Fibroblast of skin of left quadriceps (primary cell): Measurements from ENCODE around the gene PI4KA.
"Not testable (repeated sequence)": the region's sequence is repeated elsewhere in the genome, so short reads cannot be mapped to it uniquely, and the experiment has no call there.

Experiments
- DNase-seq, 2 experiments: peaks; one replicate each; pipeline ENCODE4 v3.0.0-alpha.2; 2013; ENCODE audit warnings: low read depth in 2 of 2

Gene PI4KA

GRCh38 chr22:20847318-20847822 lies 11.2 kb downstream of the PI4KA start:
- DNase-seq, result no peak

- DNase-seq, result no peak
Observed at GRCh38 chr22:20844055-20845037, 14.3 kb downstream of the PI4KA start.

GRCh38 chr22:20843501-20843900 lies 15.1 kb downstream of the PI4KA start:
- no peak for DNase-seq

GRCh38 chr22:20840646-20841371 lies 17.8 kb downstream of the PI4KA start:
- DNase-seq, result no peak

GRCh38 chr22:20839837-20840645 lies 18.6 kb downstream of the PI4KA start:
- DNase-seq, result no peak

GRCh38 chr22:20839354-20839753 lies 19.3 kb downstream of the PI4KA start:
- DNase-seq, result not testable (repeated sequence)

GRCh38 chr22:20836987-20837823 lies 21.4 kb downstream of the PI4KA start:
- no peak for DNase-seq

- no peak for DNase-seq
Observed at GRCh38 chr22:20834725-20835124, 23.9 kb downstream of the PI4KA start.

GRCh38 chr22:20834206-20834605 lies 24.4 kb downstream of the PI4KA start:
- no peak for DNase-seq

GRCh38 chr22:20833225-20833665 lies 25.4 kb downstream of the PI4KA start:
- no peak for DNase-seq

GRCh38 chr22:20829491-20830134 lies 29.0 kb downstream of the PI4KA start:
- no peak for DNase-seq

GRCh38 chr22:20826373-20827152 lies 32.0 kb downstream of the PI4KA start:
- not testable (repeated sequence) for DNase-seq

- DNase-seq, result no peak
Observed at GRCh38 chr22:20825624-20826023, 33.0 kb downstream of the PI4KA start.

GRCh38 chr22:20825216-20825615 lies 33.4 kb downstream of the PI4KA start:
- not testable (repeated sequence) for DNase-seq

GRCh38 chr22:20823264-20823663 lies 35.3 kb downstream of the PI4KA start:
- DNase-seq, result no peak

- no peak for DNase-seq
Observed at GRCh38 chr22:20822240-20822639, 36.4 kb downstream of the PI4KA start.

GRCh38 chr22:20821717-20822239 lies 36.8 kb downstream of the PI4KA start:
- DNase-seq, result not testable (repeated sequence)

GRCh38 chr22:20819471-20819870 lies 39.1 kb downstream of the PI4KA start:
- DNase-seq, result no peak

- no peak for DNase-seq
Observed at GRCh38 chr22:20818471-20818870, 40.1 kb downstream of the PI4KA start.
